IMR-90 (cell line): Measurements from ENCODE around the gene CYP8B1.

Experiments used
- BHLHE40 ChIP-seq: fragments of 150-350 bp; IDR thresholded peaks from 2 replicates; pipeline ENCODE4 v1.6.1; 2016; ENCODE audit warnings: mild to moderate bottlenecking, low read depth, low read length
- CEBPB ChIP-seq: IDR thresholded peaks from 2 replicates; pipeline ENCODE4 v1.6.1; 2012; ENCODE audit warnings: low read depth, low read length, improper control_type of control experiment
- CHD1 ChIP-seq: IDR thresholded peaks from 2 replicates; pipeline ENCODE4 v1.6.1; 2012; ENCODE audit warnings: low read depth, low read length, improper control_type of control experiment
- CTCF ChIP-seq: conservative IDR thresholded peaks from 2 replicates; pipeline ENCODE4 v1.5.1; 2012; ENCODE audit warnings: mild to moderate bottlenecking, low read depth, low read length, improper control_type of control experiment
- FOS ChIP-seq: fragments of 150-350 bp; IDR thresholded peaks from 2 replicates; pipeline ENCODE4 v1.6.1; 2016; ENCODE audit warnings: low read depth, low read length
- MAFK ChIP-seq: IDR thresholded peaks from 2 replicates; pipeline ENCODE4 v1.6.1; 2012; ENCODE audit warnings: low read depth, low read length, improper control_type of control experiment
- MAZ ChIP-seq: IDR thresholded peaks from 2 replicates; pipeline ENCODE4 v1.6.1; 2012; ENCODE audit warnings: low read depth, mild to moderate bottlenecking, low read length, improper control_type of control experiment, moderate library complexity, borderline replicate concordance
- MXI1 ChIP-seq: IDR thresholded peaks from 2 replicates; pipeline ENCODE4 v1.6.1; 2012; ENCODE audit warnings: low read depth, mild to moderate bottlenecking, low read length, moderate library complexity, borderline replicate concordance
- POLR2A ChIP-seq: IDR thresholded peaks from 2 replicates; pipeline ENCODE4 v1.6.1; 2012; ENCODE audit warnings: mild to moderate bottlenecking, low read depth, low read length
- RAD21 ChIP-seq: IDR thresholded peaks from 2 replicates; pipeline ENCODE4 v1.6.1; 2012; ENCODE audit warnings: low read length, improper control_type of control experiment
- RCOR1 ChIP-seq: IDR thresholded peaks from 2 replicates; pipeline ENCODE4 v1.6.1; 2012; ENCODE audit warnings: mild to moderate bottlenecking, low read length, improper control_type of control experiment; ENCODE audit not compliant: insufficient replicate concordance
- RFX5 ChIP-seq: IDR thresholded peaks from 2 replicates; pipeline ENCODE4 v1.8.0; 2012; ENCODE audit warnings: low read depth, mild to moderate bottlenecking, low read length, moderate library complexity
- SMC3 ChIP-seq: fragments of 150-350 bp; IDR thresholded peaks from 2 replicates; pipeline ENCODE4 v1.6.1; 2016; ENCODE audit warnings: low read depth, mild to moderate bottlenecking, antibody characterized with exemption, low read length, moderate library complexity
- USF2 ChIP-seq: fragments of 150-350 bp; IDR thresholded peaks from 2 replicates; pipeline ENCODE4 v1.6.1; 2017; ENCODE audit warnings: mild to moderate bottlenecking, antibody characterized with exemption, low read length, low read depth

GRCh38 chr3:42851228-42851834, 24.3 kb downstream of the CYP8B1 start:
- TF ChIP-seq CTCF (no peak), MAZ (no peak), POLR2A (no peak), RCOR1 (no peak), USF2 (no peak), MAFK (no peak), SMC3 (no peak), FOS (no peak), RAD21 (no peak), CEBPB (no peak), MXI1 (no peak), BHLHE40 (no peak), CHD1 (no peak), RFX5 (no peak)
